GM23338 (cell line): Measurements from ENCODE around the gene MDM4. TPM values are rescaled to one million over a fixed set of nuclear protein-coding genes. Genes with fewer than 3 reads are reported as not detected.

Experiments used
- ATAC-seq: fragments of 200-7000 bp; cut with Tn5 transposase; 3 replicates; pipeline ENCODE4 v1.9.1; 2020
- DNase-seq: peaks from one replicate; pipeline ENCODE4 v3.0.0-alpha.2; 2015; ENCODE audit warnings: low spot score
- H2AFZ ChIP-seq: fragments of 200-600 bp; sonication (generic); 2 replicates; pipeline ENCODE4 v1.8.0; 2016; ENCODE audit warnings: antibody characterized with exemption, mild to moderate bottlenecking, moderate library complexity
- H3F3A ChIP-seq: fragments of 200-600 bp; sonication (generic); replicated peaks from 2 replicates; pipeline ENCODE4 v1.8.0; 2017; ENCODE audit warnings: antibody characterized with exemption, mixed run types, low read depth
- H3K27ac ChIP-seq: fragments of 200-600 bp; sonication (generic); 2 replicates; pipeline ENCODE4 v1.6.1; 2016; ENCODE audit warnings: low read depth
- H3K27me3 ChIP-seq: fragments of 200-600 bp; sonication (generic); 2 replicates; pipeline ENCODE4 v1.8.0; 2016; ENCODE audit warnings: mild to moderate bottlenecking, mixed run types, moderate library complexity; ENCODE audit not compliant: insufficient read depth
- H3K36me3 ChIP-seq: fragments of 200-600 bp; sonication (generic); 2 replicates; pipeline ENCODE4 v1.8.0; 2016; ENCODE audit warnings: mild to moderate bottlenecking; ENCODE audit not compliant: insufficient read depth
- H3K4me1 ChIP-seq: fragments of 200-600 bp; sonication (generic); 2 replicates; pipeline ENCODE4 v1.8.0; 2016; ENCODE audit warnings: mild to moderate bottlenecking, moderate library complexity; ENCODE audit not compliant: insufficient read depth
- H3K4me2 ChIP-seq: fragments of 200-600 bp; sonication (generic); 2 replicates; pipeline ENCODE4 v1.7.1; 2017; ENCODE audit warnings: mixed run types
- H3K4me3 ChIP-seq: fragments of 200-600 bp; sonication (generic); 2 replicates; pipeline ENCODE4 v1.6.1; 2016; ENCODE audit warnings: mixed run types
- H3K79me2 ChIP-seq: fragments of 200-600 bp; sonication (generic); replicated peaks from 2 replicates; pipeline ENCODE4 v1.8.0; 2017; ENCODE audit warnings: mild to moderate bottlenecking; ENCODE audit not compliant: insufficient read depth
- H3K9me2 ChIP-seq: fragments of 200-600 bp; sonication (generic); 2 replicates; pipeline ENCODE4 v1.8.0; 2017; ENCODE audit not compliant: insufficient read depth
- H4K20me1 ChIP-seq: fragments of 200-600 bp; sonication (generic); replicated peaks from 2 replicates; pipeline ENCODE4 v1.8.0; 2017; ENCODE audit warnings: mild to moderate bottlenecking; ENCODE audit not compliant: insufficient read depth
- H3K27ac Mint-ChIP-seq: 2 replicates; pipeline ENCODE4 v1.8.0; 2020; ENCODE audit warnings: inconsistent platforms, mild to moderate bottlenecking, moderate library complexity, mixed read lengths
- H3K27me3 Mint-ChIP-seq: 3 replicates; pipeline ENCODE4 v1.8.0; 2022; ENCODE audit warnings: low read depth, mild to moderate bottlenecking, moderate library complexity, mixed read lengths, inconsistent platforms; ENCODE audit not compliant: insufficient read depth, poor library complexity
- H3K36me3 Mint-ChIP-seq: 3 replicates; pipeline ENCODE4 v1.8.0; 2021; ENCODE audit warnings: low read depth, mild to moderate bottlenecking, inconsistent platforms, moderate library complexity, mixed read lengths
- H3K4me1 Mint-ChIP-seq: 3 replicates; pipeline ENCODE4 v1.8.0; 2020; ENCODE audit warnings: mild to moderate bottlenecking, inconsistent platforms, mixed read lengths
- H3K4me3 Mint-ChIP-seq: 3 replicates; pipeline ENCODE4 v1.8.0; 2021; ENCODE audit warnings: moderate library complexity, mild to moderate bottlenecking, inconsistent platforms, mixed read lengths
- H3K9me3 Mint-ChIP-seq: 3 replicates; pipeline ENCODE4 v1.8.0; 2020; ENCODE audit warnings: moderate library complexity, mild to moderate bottlenecking, inconsistent platforms, mixed read lengths
- CREB1 ChIP-seq: fragments of 250-450 bp; sonication (Bioruptor Pico); IDR thresholded peaks from 2 replicates; pipeline ENCODE4 v1.5.0; 2020; ENCODE audit warnings: low read depth, mild to moderate bottlenecking, moderate library complexity
- CTCF ChIP-seq, 2 experiments: fragments of 200-600 bp in 1 of 2; sonication (generic) in 1 of 2; conservative IDR thresholded peaks; 2 replicates each; pipeline versions ENCODE4 v1.5.1 to v1.6.1; 2016 to 2017; ENCODE audit warnings: antibody characterized with exemption in 2 of 2, low read depth in 2 of 2, mild to moderate bottlenecking in 2 of 2, moderate library complexity in 1 of 2
- EZH2 ChIP-seq: fragments of 200-600 bp; sonication (generic); IDR thresholded peaks from one replicate; pipeline ENCODE4 v1.8.0; 2017; ENCODE audit warnings: antibody characterized with exemption, mild to moderate bottlenecking, low read depth; ENCODE audit not compliant: unreplicated experiment
- JUNB ChIP-seq: IDR thresholded peaks from one replicate; pipeline ENCODE4 v1.6.1; 2016; ENCODE audit warnings: antibody characterized with exemption; ENCODE audit not compliant: unreplicated experiment
- NANOG ChIP-seq: IDR thresholded peaks from 2 replicates; pipeline ENCODE4 v1.6.1; 2016; ENCODE audit warnings: antibody characterized with exemption, borderline replicate concordance
- ZNF462 ChIP-seq: fragments of 250-450 bp; sonication (Bioruptor Pico); IDR thresholded peaks from 2 replicates; pipeline ENCODE4 v1.5.0; 2020; ENCODE audit warnings: mild to moderate bottlenecking, moderate library complexity
- polyA plus RNA-seq: library from polyadenylated mRNA; unstranded; fragments of >200 nt; fragmentation: Nextera tagmentation; extraction: Ambion mirVana; gene quantifications from 2 replicates; pipeline ENCODE4 v1.2.1, GENCODE V29; 2016
- total RNA-seq: library from RNA; depleted of rRNA; stranded (reverse); fragments of >200 nt; shearing (Covaris generic); gene quantifications from 2 replicates; pipeline ENCODE4 v1.2.3, GENCODE V29; 2014

Gene MDM4
- total and polyA plus RNA-seq, 2 experiments from 2014 or later: 24.8 to 56.1 TPM

- no peak for TF ChIP-seq ZNF462
- no peak for TF ChIP-seq EZH2
- TF ChIP-seq NANOG: no peak
Observed at GRCh38 chr1:204532832-204533231, 16.6 kb downstream of the MDM4 start (continued).

GRCh38 chr1:204541626-204542025, 25.4 kb downstream of the MDM4 start:
- Mint-ChIP-seq H3K4me1 (no peaks in the 10 kb centered on the region; the same call in 2 of the 3 replicates), H3K4me3 (no peak overlapping the region), H3K27ac (no peak overlapping the region), H3K27me3 (no peaks in the 10 kb centered on the region), H3K36me3 (peaks cover 84% of the 10 kb centered on the region), H3K9me3 (no peaks in the 10 kb centered on the region)
- ATAC-seq (no peak), DNase-seq (no peak)
- H3K27me3 ChIP-seq: no peaks in the 10 kb centered on the region
- H3K27ac ChIP-seq: no peak overlapping the region
- H3K4me2 ChIP-seq: no peak overlapping the region
- no peak overlapping the region for H3K4me3 ChIP-seq
- no peak overlapping the region for H2AFZ ChIP-seq
- H3K36me3 ChIP-seq: peaks cover 62% of the 10 kb centered on the region
- no peaks in the 10 kb centered on the region for H3K79me2 ChIP-seq
- H3K4me1 ChIP-seq: no peaks in the 10 kb centered on the region
- H3K9me2 ChIP-seq: no peaks in the 10 kb centered on the region
- TF ChIP-seq CTCF (conservative IDR thresholded peaks at IDR 0.05; ENCODE audit: low read depth in 2 of 2): no peak
- TF ChIP-seq JUNB: no peak
- TF ChIP-seq CREB1: no peak
- TF ChIP-seq ZNF462: no peak
- peaks cover 5% of the 10 kb centered on the region for H4K20me1 ChIP-seq
- no peaks in the 10 kb centered on the region; the same call in 1 of the 2 replicates for H3F3A ChIP-seq
